HG02588 (cell line): ENCODE data around the gene RXRA.
"Not testable (repeated sequence)": the region's sequence is repeated elsewhere in the genome, so short reads cannot be mapped to it uniquely, and the experiment has no call there.

Experiments used
- ATAC-seq: cut with Tn5 transposase; IDR thresholded peaks from one replicate; pipeline ENCODE4 v1.9.1; 2021; ENCODE audit warnings: mild to moderate bottlenecking, moderate library complexity; ENCODE audit not compliant: unreplicated experiment

The RXRA gene

GRCh38 chr9:134307674-134308638 is 18.3 kb upstream of the RXRA start:
- ATAC-seq, result no peak

DNA sequence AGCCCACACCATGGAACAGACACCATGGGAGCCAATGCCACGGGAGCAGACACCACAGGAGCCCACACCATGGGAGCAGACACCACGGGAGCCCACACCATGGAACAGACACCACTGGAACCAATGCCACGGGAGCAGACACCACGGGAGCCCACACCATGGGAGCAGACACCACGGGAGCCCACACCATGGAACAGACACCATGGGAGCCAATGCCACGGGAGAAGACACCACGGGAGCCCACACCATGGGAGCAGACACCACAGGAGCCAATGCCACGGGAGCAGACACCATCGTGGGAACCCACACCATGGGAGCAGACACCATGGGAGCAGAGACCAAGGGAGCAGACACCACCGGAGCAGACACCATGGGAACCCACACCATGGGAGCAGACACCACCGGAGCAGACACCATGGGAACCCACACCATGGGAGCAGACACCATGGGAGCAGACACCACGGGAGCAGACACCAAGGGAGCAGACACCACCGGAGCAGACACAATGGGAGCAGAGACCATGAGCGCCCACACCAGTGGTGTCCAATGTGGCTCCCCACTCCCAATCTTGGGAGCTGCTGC is 17.5 kb upstream of the RXRA start:
- ATAC-seq, result not testable (repeated sequence)

GRCh38 chr9:134313470-134313869 is 12.8 kb upstream of the RXRA start:
- ATAC-seq, result no peak

GRCh38 chr9:134314039-134314949 is 12.0 kb upstream of the RXRA start:
- ATAC-seq, result no peak

- ATAC-seq, result no peak
Measured at GRCh38 chr9:134314950-134315715, 11.1 kb upstream of the RXRA start.

DNA sequence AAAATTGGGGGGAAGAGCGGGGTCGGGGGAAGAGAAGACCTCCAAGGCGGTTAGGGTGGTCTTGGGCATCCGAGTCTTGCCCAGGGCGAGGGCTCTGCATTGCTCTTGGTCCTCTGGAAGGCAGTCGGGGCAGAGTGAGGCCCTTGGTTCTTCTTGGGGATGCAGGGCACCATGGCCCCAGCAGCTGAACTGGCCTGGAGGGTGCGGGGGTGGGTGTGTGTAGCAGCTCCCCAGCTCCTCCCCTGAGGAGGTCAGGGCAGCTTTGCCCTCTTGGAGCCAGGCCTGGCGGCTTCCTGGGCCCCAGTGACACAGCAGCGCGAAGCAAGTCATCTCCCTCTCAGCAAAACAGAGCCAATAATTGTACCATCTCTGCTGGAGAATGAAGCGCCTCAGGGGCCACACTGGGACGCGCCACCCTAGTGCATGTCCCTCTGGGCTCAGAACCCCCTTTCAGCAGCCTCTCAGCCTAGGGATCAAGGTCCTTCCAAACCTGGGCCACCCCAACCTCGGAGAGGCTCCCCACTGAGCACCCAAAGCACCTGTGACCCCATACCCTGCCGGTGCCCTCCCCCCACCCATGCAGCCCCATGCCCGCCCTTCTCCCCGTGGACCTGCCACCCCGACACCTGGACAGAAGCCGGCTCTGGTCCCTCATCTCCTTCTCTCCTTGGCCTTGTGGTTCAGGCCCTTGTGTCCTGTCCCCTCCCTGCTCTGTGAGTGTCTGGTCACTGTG is 10.4 kb upstream of the RXRA start:
- ATAC-seq, result no peak

DNA sequence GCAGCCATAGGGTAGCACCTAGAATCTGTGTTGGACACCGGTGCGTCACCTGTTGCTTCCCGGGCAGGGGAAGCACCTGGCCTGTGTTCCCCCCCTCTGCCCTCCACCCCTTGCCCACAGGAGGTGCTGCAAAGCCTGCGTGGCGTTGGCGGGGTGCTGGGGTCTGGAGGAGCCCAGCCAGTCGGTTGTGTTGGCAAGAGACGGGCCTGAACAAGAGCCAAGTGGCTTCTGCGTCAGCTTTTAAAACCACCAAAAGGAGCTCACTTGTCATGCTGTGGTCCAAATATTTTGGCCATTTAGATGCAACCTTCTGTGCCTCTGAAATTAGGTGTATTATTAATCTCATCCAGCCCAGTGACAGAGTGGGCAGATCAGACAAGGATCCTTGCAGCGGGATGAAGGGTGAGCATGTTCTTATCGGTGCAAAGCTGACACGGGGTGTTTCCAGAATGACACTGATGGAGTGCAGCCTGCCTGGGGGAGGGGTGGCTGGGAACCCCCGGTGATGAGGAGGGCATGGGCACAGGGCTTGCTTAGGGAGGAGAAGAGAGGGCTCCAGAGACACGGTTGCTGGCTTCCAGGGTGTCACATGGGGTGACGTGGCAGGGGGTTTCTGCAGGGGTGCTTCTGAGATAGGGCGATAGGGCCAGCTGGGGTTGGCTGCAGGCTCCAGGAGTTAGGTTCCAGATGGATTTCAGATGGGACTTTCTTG is 9.7 kb upstream of the RXRA start:
- no peak for ATAC-seq

DNA sequence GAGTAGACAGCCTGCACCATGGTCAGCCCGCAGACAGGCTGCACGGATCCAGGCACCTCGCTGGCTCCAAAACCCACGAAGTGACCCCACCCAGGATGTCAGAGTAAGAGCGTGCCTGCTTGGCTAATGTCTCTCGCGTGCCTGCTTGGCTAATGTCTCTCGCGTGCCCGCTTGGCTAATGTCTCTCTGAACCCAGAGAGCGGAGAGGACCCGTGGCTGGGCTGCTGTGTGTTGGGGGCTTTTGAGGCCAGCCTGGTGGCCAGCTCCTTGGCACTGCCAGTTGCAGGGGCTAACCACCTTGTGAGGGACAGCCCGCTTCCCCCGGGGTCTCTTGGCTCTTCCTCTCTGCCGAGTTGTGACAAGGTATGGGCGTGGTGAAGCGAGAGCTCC is 8.9 kb upstream of the RXRA start:
- no peak for ATAC-seq

GRCh38 chr9:134317790-134318414 is 8.4 kb upstream of the RXRA start:
- no peak for ATAC-seq

GRCh38 chr9:134318481-134318891 is 7.8 kb upstream of the RXRA start:
- ATAC-seq, result no peak

DNA sequence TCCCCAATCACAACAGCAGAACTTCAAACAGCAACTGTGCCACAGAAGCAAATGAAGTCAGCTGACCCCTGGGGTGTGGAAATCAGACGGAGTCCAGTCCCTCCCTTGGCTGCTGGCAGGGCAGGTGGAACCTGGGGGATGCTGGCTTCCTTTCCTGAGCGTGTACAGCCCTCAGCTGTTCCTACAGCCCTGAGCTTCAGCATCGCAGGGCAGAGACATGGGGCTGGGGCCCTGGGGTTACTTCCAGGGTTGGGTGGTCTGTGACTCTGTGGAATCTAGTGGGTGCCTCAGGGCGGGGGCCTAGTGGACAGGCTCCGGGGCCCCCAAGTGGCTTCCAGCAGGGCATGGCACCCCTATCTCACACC is 7.3 kb upstream of the RXRA start:
- ATAC-seq, result no peak

DNA sequence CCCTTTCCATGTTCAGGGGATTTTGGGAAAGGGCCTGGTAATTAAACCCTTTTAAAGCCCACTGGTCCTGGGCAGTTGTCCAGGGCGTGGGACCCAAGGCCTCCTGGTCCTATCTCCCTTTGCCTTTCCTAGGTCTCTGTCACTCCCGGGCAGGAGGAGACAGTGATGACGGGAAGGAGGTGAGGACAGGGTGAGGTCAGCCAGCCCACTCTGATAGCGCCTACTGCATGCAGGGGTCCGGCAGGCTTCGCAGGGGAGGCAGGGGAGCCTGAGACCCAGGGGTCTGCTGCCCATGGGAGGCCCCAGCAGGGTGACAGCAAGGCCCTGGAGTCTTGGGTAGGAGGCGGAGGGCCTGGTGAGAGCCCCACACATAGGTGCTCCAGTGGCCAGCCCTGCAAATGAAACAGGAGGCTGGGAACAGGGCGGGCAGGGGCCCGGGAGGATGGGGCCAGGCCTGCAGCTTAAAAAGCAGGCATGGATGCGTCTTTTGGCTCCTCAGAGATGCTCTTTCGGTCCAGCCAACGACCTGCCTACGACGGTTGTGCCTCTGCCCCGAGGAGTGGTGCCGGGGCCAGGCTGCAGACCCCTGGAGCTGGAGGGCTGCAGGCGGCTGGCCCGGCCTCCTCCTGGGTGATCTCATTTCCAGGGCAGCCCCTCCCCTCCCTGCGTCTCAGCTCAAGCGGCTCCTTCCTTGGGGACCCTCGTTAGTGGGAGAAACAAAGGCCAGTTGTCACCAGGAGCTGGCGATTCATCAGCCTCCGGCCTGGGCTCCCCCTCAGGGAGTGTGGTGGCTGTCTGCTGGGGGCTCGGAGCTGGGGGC is 6.7 kb upstream of the RXRA start:
- ATAC-seq, result no peak

GRCh38 chr9:134320126-134320867 is 6.0 kb upstream of the RXRA start:
- ATAC-seq, result no peak

- no peak for ATAC-seq
Measured at GRCh38 chr9:134320868-134321471, 5.3 kb upstream of the RXRA start.

DNA sequence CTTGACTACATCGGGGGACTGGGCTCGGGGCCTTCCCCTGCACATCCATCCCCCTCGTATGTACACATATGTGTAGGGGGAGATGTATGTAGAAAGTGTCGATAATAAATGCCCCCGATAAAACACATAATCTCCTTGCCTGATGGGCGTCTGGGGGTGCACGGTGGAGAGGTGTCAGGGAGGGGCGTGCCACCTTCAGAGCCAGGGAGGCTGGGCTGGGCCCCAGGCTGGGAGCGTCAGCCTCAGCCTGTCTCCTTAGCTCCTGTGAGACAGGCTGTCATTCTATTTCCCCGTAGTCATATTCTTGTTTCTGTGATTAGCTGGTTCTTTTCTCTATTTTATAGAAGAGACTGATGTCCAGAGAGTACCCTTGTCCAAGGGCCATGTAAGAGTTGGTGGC is 4.7 kb upstream of the RXRA start:
- no peak for ATAC-seq

DNA sequence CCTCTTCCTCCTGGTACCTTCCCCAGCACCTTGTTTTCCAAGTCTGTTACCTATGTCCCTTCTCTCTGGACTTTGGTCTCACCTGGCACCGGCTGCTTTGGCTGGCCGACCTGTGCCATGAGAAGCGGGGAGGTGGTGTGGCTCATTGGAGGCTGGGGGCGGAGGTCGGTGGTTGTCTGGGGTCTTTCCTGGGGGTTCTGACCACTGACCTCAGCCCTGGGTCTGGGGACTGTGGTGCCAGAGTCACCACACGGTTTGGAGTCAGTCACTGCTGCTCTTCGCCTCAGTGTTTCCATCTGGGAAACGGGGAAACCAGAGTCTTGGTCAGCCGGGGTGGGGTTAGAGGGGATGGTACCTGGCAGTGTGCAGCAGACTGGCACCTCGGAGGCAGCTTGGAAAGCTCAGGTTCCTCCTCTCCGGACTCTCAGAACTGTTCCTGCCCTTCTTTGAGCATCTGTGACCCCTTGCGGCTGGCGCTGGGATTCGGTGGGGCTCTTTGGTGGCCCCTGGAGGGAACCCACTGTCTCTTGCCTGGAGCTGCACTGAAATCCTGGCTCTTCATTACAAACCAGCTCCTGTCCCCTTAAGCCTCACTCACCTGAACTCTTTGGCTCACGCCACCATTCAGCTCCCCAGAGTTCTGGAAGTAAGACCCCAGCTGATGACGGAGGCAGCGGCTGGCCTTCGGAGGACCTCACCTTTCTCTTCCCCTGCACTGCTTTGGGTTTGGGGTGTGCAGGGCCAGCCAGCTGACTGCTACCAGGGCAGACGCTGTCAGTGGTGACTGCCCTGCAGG is 4.1 kb upstream of the RXRA start:
- ATAC-seq, result no peak
